ENCODE data around the gene IFNA17.
"Not testable (repeated sequence)": the region's sequence is repeated elsewhere in the genome, so short reads cannot be mapped to it uniquely, and the experiment has no call there.

Gene IFNA17

DNA sequence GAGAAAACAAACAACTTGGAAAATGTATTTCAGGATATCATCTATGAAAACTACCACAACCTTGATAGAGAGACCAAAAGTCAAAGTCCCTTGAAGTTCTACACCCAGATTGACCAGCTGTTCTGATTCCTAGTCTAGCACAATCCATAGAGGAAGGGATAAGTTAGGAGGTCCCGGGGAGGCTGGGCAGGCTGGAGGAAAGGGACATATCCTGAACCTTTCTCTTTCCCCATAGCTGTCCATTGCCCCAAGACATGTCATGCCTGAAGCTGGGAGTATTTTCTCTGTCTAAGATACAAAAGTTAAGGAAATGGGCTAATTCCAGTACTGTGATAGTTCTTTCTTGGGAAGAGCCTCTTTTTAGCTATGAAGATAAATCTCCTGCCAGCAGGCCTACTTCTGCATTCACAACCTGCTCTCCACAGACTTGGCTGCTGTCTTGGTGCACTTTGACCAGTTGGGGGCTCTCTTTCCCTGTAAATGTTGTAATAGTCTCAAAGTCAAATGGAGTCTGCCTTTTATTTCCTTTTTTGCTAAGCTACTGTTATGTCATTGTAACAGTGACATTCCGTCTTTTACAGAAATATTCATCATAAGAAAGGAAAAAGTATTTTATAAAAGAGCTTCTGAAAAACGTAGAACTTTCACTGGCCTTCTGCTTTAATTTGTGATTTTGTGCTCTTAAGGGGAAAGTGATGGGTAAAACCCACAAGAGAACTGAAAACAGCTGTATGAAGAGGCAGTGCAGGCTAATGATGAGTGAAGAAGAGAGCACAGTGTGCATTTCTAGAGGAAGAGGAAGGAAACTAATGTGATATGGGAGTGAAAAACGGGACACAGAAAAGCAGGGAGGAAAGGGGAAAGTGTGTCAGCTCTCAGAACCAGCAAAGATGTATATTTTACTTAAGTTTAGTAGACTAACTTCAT lies 44.9 kb downstream of the IFNA17 start:
- FAIRE-seq, result peak; percentile 48
- not testable (repeated sequence) for DNase-seq (ENCODE audit: insufficient read length)
